ENCODE data around the gene ITPA. TPM values are rescaled to one million over a fixed set of nuclear protein-coding genes. Genes with fewer than 3 reads are reported as not detected.

Gene ITPA
- total and polyA plus RNA-seq, 2 experiments from 2014 or later, result 57.5 to 81.7 TPM

- TF ChIP-seq EZH2phosphoT487 (IDR thresholded peaks at IDR 0.05; ENCODE audit: unreplicated experiment) (no peak), NANOG (IDR thresholded peaks at IDR 0.05; ENCODE audit: borderline replicate concordance) (no peak), JUNB (IDR thresholded peaks at IDR 0.05; ENCODE audit: unreplicated experiment) (no peak), STAT1 (IDR thresholded peaks at IDR 0.05; ENCODE audit: unreplicated experiment) (no peak), POLR2AphosphoS5 (IDR thresholded peaks at IDR 0.05; ENCODE audit: low read depth) (0 out of 2 replicates have a peak, but pooled peaks have one; percentile 32), ZNF462 (CRISPR knock-in tag; IDR thresholded peaks at IDR 0.05) (no peak), CREB1 (CRISPR knock-in tag; IDR thresholded peaks at IDR 0.05; ENCODE audit: low read depth) (no peak)
- TF ChIP-seq, protein P1, sequence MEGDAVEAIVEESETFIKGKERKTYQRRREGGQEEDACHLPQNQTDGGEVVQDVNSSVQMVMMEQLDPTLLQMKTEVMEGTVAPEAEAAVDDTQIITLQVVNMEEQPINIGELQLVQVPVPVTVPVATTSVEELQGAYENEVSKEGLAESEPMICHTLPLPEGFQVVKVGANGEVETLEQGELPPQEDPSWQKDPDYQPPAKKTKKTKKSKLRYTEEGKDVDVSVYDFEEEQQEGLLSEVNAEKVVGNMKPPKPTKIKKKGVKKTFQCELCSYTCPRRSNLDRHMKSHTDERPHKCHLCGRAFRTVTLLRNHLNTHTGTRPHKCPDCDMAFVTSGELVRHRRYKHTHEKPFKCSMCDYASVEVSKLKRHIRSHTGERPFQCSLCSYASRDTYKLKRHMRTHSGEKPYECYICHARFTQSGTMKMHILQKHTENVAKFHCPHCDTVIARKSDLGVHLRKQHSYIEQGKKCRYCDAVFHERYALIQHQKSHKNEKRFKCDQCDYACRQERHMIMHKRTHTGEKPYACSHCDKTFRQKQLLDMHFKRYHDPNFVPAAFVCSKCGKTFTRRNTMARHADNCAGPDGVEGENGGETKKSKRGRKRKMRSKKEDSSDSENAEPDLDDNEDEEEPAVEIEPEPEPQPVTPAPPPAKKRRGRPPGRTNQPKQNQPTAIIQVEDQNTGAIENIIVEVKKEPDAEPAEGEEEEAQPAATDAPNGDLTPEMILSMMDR (conservative IDR thresholded peaks at IDR 0.05; ENCODE audit: low read depth in 2 of 2), result peak; percentile 90 to 95
- no peaks in the 10 kb centered on the region for H3K9me2 ChIP-seq (ENCODE audit: insufficient read depth)
- H3K9me3 Mint-ChIP-seq, result no peaks in the 10 kb centered on the region
- H3K27ac Mint-ChIP-seq, result no peak overlapping the region
- H3K27me3 ChIP-seq (ENCODE audit: insufficient read depth), result no peaks in the 10 kb centered on the region
- no peaks in the 10 kb centered on the region for H3K4me1 ChIP-seq (ENCODE audit: insufficient read depth)
- no peak overlapping the region for H3K27ac ChIP-seq (ENCODE audit: low read depth)
- H3K4me3 Mint-ChIP-seq, result no peak overlapping the region
- no peaks in the 10 kb centered on the region for H3K27me3 Mint-ChIP-seq (ENCODE audit: insufficient read depth, low read depth, poor library complexity)
- H3K79me2 ChIP-seq (replicated peaks; ENCODE audit: insufficient read depth), result no peaks in the 10 kb centered on the region
- peaks cover 47% of the 10 kb centered on the region for H3K36me3 Mint-ChIP-seq (ENCODE audit: low read depth)
- H3K4me3 ChIP-seq, result no peak overlapping the region
- H3K4me2 ChIP-seq, result 0 out of 2 replicates have a peak overlapping the region, but pooled peaks have one; percentile 32
- peaks cover 5% of the 10 kb centered on the region; the same call in 1 of the 3 replicates for H3K4me1 Mint-ChIP-seq
- peak; percentile 97 for ATAC-seq
- peaks cover 9% of the 10 kb centered on the region; the same call in 1 of the 2 replicates for H4K20me1 ChIP-seq (replicated peaks; ENCODE audit: insufficient read depth)
- DNase-seq (ENCODE audit: low spot score), result peak; percentile 88
- peaks cover 17% of the 10 kb centered on the region for H3K36me3 ChIP-seq (ENCODE audit: insufficient read depth)
- H2AFZ ChIP-seq, result no peak overlapping the region
- peaks cover 9% of the 10 kb centered on the region; the same call in 1 of the 2 replicates for H3F3A ChIP-seq (replicated peaks; ENCODE audit: low read depth)
These were observed 9.2 kb downstream of the ITPA start for GRCh38 chr20:3218307-3218988.

Measured in GM23338 (cell line).